Measurements from ENCODE around the gene ATP10B.

ATP10B gene

DNA sequence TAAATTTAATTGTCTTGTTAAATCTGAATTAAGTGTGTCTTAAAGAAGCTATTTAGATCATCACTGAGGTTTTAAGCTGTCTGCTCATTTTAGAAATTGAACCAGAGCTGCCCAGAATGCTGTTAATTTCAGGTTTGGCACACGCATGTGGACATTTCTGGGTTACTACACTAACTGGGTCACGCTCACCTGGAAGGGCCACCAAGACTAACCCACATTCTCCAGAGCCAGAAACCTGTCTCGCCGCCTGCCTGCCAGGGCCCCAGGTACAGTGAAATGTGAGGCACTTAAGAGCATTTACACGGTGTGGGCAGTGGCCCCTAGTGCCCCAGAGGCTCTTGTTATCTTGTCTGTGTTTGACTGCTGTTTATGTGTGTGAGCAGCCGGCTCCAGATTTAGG, 46.6 kb downstream of the ATP10B start:
- DNase-seq: no peak

DNA sequence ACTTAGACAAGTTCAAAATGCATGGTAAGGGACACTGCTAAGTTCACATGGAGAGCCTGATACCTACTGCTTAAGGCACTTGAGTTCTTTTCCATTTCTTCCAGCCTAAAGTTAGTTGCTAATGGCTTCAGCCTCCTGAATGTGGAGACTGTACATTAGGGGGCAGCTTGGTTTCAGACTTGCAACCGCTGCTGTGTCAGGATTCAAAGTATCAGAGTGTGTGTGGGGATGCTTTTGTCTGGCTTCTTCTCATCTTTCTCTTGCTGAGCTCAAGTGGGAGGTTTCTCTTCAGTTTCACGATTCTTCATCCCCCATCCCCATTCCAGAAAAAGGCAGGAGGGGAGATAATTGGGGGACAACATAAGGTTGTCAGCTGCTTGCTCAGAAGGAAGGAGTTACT, 49.4 kb downstream of the ATP10B start:
- no peak for DNase-seq

DNA sequence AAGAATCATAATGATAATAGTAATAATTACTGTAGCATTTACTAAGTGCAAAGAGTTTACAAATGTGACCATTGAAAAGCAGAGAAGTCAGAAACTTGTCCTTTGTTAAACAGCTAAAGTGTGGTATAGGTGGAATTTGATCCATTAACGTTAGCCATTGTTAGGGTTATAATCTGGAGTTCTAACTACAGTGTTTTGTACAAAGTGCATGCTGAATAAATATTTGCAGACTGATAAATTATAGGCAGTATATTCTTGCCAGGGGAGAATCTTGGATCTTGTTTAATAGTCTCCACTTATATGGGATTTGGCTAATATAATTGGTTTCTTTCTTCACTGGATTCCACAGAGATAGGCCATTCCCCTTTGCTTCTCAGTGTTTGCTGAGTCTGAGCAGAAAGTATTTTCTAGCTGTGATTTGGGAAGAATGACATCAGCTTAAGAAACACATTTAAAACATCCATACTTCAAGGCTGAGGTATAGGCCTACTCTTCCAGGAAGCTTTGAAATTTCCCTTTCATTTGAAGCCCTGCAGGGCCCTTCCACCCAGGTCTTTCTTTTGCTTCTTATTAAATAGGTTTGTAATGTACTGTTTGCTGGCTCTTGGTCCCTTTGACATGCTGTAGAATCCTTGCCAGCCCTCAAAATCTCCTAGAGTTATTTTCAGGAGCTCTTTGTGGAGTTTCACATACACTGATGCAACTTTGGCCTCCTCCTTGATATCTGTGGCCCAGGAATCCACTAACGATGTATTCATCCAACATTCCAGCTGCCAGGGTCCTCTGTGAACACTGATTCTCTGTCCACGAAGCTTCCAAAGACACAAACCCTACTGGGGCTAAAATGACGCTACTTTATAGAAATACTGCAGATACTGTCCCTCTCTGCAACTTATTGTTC, 51.4 kb downstream of the ATP10B start:
- no peak for DNase-seq

DNA sequence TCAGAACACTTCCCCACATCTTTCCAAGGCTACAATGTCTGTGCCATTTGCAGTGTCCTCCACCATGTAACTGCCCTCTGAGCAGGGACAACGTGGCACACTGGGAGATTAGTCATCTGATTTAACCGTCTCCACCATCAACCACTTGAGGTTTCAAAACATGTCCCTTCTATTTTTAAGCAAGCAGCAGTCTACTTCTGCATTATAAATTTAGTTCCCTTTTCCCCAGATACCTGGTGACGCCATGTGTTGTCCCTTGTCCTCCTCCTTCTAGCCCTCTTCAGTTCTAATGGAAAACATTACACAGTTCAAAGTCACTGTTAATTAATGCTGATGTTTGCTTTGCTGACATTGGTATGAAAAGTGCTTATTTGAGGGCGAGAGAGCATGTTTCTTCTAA, 52.8 kb downstream of the ATP10B start:
- no peak for DNase-seq

DNA sequence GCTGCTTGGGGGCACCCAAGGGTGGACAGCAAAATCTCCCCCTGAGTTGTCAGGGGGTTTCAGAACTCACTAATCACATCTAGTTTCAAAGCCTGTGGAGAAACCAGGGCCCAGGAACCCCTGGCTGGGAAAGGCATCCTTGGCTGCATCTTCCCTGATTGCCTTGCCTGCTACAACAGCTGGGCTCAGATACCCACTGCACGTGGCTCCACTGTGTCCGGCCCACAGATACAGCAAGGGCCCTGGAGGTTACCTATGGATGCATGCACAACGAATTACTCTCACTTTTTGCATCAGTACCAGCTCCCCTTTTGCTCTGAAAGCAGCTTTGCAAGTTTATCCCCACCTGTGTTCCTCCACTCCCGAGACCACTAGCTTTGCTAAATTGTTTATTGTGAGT, 55.0 kb downstream of the ATP10B start:
- DNase-seq: no peak

DNA sequence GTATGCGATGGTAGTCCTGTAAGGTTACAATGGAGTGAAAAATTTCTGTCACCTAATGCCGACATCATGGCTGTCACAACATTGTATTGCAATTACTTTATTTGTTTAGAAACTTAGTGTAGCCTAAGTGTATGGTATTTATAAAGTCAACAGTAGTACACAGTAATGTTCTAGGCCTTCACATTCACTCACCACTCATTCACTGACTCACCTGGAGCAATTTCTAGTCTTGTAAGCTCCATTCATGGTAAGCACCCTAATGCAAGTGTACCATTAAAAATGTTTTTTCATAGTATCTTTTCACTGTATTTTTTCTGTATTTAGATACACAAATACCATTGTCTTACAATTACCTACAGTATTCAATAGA, 58.5 kb downstream of the ATP10B start:
- no peak for DNase-seq

DNA sequence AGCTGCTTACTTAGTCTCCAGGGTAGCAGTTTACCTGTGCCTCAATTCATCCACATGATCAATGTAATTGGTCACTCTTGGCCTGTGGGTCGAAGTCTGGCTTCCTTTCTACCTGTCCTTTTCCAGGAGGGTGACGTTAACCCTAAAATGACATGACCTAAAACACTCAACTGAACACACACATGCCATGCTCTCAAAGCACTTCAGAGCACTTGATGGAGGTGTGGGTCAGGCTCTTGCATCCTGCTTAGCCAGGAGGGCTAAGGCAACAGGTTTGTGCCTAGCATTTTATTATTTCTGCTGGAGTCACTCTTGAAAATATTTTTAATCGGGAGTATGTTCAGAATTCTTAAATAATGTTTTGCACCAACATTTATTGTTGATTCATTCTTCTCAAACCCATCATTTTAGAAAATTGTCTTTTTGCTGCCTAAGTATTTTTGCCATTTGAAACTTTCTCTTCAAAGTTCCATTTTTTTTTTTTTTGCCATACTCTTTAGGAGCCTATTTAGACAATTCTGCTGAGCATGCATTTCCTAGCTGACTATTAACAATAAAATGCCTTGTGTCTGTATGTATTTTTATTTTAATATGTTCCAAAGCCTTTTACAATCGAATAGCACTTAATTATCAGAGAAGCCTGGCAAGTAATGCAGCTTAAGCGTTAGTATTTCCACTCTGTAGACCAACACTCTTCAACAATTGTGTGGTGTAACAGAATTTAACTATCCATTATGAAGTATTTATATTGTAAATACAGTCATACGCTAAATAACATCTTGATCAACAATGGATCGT, 59.1 kb downstream of the ATP10B start:
- no peak for DNase-seq

DNA sequence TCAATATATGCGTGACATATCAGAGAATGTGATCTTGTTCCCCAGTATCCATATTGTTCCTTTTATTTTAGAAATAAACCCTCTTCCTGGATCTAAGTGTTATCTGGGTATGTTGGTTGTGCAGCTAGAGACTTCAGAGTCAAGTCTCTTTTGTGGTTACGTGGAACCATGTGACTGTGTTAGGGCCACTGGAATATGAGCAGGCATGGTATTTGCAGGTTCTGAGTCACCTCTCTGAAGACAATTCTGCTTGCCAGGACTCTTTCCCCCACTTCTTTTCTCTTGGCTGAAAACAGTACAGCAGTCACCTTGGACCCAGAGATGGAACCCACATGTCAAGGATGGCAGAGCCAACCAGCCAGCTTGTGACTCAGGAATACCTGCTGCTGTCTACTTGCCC, 59.7 kb downstream of the ATP10B start:
- no peak for DNase-seq

DNA sequence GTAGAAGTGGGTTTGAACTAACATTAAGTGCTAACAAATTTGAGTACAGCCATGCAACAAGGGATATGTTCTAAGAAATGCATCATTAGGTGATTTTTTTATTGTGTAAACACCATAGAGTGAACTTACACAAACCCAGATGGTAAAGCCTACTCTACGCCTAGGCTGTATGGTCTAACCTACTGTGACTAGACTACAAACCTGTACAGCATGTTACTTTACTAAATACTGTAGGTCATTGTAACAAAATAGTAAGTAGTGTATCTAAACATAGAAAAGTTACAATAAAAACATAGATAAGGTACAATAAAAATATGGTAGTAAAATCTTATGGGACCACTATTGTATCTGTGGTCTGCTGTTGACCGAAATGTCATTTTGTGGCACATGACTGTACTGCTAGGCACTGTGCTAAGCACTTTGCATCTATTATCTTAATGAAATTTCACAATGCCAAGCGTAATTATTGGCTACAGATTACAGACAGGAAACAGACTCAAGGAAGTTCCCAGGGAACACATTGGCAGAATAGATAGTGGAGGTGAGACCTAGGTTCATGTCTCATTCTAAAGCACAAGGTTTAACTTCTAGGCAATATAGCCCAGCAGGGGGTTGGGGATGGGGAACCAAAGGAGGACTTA, 62.7 kb downstream of the ATP10B start:
- DNase-seq: no peak

DNA sequence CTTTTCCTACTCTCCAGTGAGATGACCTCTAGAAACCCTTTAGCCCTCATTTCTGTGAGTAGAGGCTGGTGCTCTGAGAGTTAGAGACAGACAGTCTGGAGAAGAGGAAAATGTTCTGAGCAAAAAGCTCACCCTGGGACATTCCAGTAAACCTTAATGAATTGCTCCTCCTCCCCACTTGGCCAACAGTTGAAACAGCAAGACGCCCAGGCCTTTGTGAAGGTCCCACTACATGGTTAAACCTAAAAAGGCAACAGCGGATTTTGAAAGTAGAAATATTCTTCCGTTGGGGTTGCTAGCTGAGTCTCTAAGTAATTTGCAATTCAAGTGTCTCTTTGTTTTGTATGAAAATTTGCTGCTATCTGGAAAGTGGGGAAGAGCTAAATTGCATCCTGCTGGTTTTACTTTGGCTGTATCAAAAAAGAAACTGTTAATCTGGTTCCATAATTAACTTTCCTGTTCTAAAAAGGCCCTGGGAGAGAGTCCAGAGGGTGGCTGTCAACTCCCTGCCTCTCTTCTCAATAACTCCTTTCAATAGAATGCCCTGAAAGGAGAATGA, 63.8 kb downstream of the ATP10B start:
- no peak for DNase-seq

DNA sequence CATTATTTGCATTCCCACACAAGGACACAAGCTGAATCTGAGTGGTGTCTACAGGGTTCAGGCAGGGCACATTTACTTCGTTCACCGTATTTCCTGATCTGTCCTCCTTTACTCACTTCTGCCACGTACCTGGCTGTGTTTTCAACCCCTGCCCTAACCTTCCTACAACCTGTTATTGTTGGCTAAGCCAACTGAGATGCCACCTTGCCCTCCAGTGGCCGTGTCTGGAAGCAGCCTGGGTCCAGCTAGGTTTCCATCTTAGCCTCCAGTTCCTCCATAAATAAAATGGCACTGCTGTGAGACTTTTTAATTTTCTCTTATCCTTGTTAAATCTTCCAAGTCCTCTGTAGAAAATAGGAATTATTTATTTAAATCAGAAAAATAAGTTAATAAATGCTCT, 64.8 kb downstream of the ATP10B start:
- DNase-seq: no peak

DNA sequence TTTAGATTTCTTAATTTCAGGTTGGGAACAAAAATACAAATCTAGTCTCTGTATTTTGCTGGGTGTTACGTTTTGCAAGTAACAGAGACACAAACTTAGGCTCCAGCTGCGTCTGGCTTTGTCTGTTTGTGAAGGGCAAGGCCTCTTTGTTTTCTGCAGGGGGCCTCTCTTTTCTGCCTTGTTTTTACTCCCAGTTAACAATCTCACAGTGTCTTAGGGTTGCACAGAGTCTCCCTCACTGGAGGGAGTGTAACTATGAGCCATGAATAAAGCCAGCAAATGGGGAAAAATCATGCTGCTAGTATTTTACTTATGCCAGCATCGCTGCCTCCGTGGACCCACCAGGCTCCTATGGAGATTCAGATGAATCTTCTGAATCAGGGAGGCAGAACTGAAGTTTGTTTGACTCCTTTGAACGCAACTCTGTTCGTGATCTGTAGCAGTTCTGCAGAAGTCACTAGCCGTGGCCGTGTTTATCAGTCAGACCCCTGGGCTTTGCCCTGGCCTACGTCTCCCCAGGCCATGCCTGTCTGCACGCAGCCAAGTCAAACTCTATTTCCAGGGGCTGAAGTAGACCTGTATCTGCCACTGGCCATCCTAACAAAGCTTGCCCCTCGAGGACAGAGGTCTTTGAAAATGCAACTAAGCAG, 77.2 kb downstream of the ATP10B start:
- no peak for DNase-seq

DNA sequence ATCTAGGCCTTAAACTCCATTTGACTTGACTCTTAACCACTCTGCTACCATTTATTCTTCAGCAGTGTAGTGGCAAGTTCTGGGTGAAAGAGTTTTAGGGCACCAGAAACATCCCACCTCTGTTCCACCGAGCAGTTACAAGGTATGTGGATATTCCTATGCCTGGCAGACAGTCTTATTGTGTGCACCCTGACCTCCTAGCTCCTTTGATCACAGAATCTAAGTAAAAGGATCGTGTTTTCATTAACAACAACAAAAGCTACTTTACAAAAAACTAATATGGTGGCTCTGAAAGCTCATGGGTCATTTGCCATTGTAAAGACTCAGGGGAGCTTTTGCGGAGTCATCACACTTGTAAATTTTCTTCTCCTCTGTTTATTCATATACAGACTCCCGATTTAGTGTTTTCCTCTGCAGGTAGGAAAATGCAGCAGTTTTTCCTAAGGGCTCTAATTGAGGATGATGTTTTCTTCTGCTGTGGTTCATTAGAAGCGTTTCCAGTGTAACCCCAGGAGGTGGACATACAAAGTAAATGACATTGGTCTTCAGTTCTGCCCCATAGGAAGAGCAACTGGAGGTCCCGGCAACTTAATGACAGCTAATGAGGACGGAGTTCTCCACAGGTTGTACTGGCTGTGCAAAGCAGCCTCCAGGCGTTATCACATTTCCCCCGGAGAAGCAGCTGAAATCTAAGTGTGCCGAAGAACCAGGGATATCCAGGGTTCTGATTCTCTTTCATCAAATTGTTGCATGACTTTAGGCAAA, 78.2 kb downstream of the ATP10B start:
- no peak for DNase-seq

DNA sequence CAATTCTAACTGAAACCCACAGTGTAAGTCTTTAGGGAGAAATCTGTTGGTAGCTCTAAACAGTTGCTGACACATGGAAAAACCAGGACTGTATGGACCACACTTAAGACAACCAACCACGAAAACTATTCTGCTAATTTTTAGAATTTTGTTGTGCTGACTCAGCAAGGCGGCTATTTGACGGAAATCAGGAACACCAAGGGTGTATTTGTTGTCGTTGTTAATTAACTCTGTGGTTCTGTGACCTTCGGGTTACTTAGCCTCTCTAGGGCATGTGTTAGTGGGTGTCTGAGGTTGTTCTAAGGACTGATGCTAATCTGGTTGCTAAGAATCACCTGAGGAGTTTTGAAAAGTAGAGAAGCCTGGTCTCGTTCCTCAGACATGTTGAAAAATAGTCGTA, 79.2 kb downstream of the ATP10B start:
- DNase-seq: no peak

DNA sequence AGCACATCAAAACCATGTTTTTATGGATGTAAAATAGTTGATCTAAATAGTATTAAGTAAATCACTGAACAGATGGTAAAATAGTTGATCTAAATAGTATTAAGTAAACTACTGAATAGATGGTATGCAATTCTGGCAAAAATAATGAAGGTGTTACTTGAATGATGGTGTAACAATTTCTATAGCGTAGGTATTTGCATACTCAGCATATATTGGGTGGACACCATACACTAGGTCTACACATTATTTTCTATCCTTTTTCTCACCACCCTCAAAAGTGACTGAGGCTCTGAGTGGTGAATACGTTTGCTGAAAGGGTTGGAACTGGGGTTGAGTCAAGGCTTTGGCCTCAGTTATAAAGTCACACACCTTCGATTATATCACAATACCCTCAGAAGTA, 81.3 kb downstream of the ATP10B start:
- DNase-seq: no peak

DNA sequence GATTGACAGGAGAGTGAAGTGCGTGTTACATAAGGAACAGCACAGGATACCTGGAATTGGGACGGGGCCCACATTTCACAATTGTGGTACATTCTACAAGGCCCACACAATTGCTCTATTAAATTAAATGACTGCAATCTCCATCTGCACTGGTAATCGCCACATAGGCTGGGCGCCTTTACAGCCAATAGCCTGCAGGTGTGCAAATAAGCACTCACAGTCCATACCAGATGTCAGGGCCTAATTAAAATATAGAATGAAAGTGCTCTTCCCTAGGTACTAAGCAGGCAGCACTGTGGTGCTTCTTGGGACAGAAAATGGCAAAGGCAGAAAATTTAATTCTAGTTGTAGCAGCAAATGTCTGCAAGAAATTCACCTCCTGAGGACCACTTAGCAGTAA, 82.7 kb downstream of the ATP10B start:
- no peak for DNase-seq

DNA sequence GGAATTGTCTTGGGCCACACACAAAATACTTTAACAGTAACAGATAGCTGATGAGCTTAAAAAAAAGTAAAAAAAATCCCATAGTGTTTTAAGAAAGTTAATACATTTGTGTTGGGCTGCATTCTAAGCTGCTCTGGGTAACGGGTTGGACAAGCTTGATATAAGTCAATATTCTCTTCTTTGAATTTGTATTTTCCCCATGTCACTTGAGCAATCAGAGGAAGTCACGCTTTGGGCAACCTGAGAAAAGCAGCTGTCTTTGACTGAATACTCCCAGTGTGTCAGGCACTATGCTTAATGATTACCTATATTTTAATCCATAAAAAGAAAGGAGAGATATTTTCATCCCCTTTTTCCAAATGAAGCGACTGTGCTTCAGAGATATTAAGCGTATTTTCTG, 84.9 kb downstream of the ATP10B start:
- DNase-seq: no peak

DNA sequence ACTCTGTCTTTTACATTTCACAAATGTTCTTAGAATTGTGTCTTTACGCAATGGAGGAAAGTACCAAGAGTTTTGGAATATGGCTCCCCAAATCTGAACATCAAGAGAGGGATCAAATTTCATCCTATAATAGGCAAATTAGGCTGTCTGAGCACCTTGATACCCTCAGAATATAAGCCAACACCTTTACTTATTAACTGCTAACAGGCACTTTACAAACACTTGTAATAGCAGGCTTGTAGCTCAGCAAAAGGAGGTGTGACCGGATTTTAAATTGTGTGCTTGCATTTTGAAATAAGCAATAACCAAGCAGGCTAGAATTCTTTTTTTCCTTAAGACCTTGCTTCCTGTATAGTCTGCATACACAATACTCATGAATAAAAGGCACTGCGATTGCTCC, 92.0 kb downstream of the ATP10B start:
- no peak for DNase-seq

DNA sequence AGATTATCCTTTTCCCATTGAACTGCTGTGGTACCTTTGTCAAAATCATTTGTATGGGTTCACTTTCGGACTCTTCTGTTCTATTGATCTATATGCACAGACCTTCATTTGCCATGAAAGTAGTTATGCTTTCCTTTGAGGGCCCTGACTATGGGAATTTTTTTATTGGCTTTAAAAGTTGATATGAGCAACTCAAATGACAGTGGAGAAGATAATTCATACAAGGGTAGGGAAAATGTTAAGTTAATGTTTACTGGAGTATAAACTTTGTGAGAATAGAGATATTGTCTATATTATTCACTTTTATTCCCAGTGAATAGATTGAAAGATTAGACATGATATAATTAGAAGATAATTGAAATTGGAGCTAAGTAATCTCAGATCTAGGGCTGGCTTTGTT, 94.8 kb downstream of the ATP10B start:
- DNase-seq: no peak

DNA sequence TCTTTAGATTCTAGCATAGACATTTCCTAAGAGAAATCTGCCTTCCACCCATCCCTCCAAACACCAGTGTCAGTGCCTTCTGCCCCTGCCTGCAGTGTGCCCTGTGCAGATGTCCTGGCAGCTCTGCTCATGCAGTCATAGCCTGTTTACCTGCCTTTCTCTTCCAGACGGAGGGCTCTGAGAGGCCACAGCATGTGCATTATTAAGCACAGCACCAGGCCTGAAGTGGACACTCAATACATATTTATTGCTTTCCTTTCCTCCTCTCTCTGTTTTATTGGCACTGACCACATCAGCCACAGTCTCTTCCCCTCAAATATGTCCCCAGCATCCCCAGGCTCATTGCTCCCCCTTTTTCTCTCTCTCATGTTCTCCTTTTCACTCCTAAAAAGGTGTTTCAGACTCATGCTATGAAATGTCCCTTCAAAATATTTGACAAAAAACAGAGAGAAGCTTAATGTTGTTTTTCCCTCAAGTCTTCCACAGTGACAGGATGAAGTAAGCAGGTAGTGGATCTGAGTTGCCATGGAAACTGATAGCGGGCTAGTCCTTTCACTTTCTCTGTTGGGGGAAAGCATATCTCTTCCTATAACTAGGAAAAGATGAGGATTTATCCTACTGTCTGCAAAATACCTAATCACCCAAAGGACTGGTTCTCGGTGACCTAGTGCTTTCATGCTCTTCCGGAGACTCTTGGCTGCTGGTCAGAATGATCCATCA, 100.9 kb downstream of the ATP10B start:
- DNase-seq: no peak

DNA sequence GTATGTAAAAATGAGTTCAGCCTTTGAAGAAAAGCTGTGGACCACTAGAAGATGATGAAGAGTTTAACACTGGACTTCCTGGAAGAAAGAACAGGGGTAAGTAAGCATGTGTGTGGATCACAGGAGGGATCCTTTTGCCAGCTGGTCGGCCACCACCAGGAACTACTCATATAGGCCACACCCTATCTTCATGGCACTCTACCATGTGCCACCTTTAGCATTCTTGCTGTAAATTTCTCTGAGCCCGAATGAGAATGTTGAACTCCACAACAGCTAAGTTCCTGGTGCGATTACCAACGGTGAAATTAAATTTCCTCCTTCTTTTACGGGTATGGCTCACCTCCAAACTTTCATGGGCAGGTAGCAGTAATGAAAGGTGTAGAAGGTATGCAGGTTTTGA, 102.3 kb downstream of the ATP10B start:
- no peak for DNase-seq
